Body of pancreas (tissue), 4 donors: Measurements from ENCODE around the gene DOCK4. TPM values are rescaled to one million over a fixed set of nuclear protein-coding genes. Genes with fewer than 3 reads are reported as not detected.

ENCODE experiments used
- ATAC-seq: fragments of 150-250 bp; one replicate; pipeline ENCODE4 v1.9.1; 2016
- DNase-seq, 4 donors: peaks; one replicate each; pipeline ENCODE4 v3.0.0-alpha.2; 2019
- H3K27ac ChIP-seq, 4 donors: fragments of 200-600 bp; sonication (generic); 1 replicate in 3 of 4; 2 replicates in 1 of 4; pipeline versions ENCODE4 v1.5.1 to v1.6.1; 2016 to 2019; ENCODE audit warnings: mild to moderate bottlenecking in 1 of 4, mixed read lengths in 1 of 4, moderate library complexity in 1 of 4
- H3K27me3 ChIP-seq, 2 donors: fragments of 200-600 bp; sonication (generic); one replicate each; pipeline ENCODE4 v1.6.0; 2016; ENCODE audit warnings: mild to moderate bottlenecking in 1 of 2
- H3K36me3 ChIP-seq, 2 donors: fragments of 200-600 bp; sonication (generic); replicated peaks in 1 of 2; 2 replicates each; pipeline ENCODE4 v1.5.1; 2016; ENCODE audit warnings: low read depth in 2 of 2; ENCODE audit not compliant: insufficient read depth in 1 of 2
- H3K4me1 ChIP-seq: fragments of 200-600 bp; sonication (generic); one replicate; pipeline ENCODE4 v1.6.0; 2016
- H3K4me3 ChIP-seq, 2 donors: fragments of 200-600 bp; sonication (generic); 1 replicate in 1 of 2; 2 replicates in 1 of 2; pipeline ENCODE4 v1.5.1; 2016 to 2019
- H3K9me3 ChIP-seq, 3 donors: fragments of 200-600 bp; sonication (generic); 1 replicate in 2 of 3; 2 replicates in 1 of 3; pipeline ENCODE4 v1.5.1; 2016
- POLR2A ChIP-seq, 3 donors: fragments of 450-650 bp; IDR thresholded peaks; one replicate each; pipeline ENCODE4 v1.6.1; 2016; ENCODE audit warnings: antibody characterized with exemption in 3 of 3, mild to moderate bottlenecking in 2 of 3
- WGBS, 2 donors: methylation state at CpG; one replicate each; pipeline ENCODE4 v1.1.5; 2017; 5-methylcytosine and 5-hydroxymethylcytosine counted together
- intact Hi-C: fragments of 100-400 bp; cut with DNase I; formaldehyde crosslinking; loops from one replicate; pipeline ENCODE4 v1.15.1; 2023
- total RNA-seq, 2 donors: library from RNA; depleted of rRNA; stranded (reverse); fragments of >200 nt; gene quantifications; one replicate each; pipeline ENCODE4 v1.1.0, GENCODE V29; 2016
- TF ChIP-seq, protein P1 (sequence below), 7 experiments: fragments of 450-650 bp in 4 of 7; fragments of 200-600 bp in 3 of 7; sonication (generic) in 3 of 7; IDR thresholded peaks; one replicate each; pipeline ENCODE4 v1.5.1; 2016 to 2019; ENCODE audit warnings: antibody characterized with exemption in 7 of 7

DOCK4 gene
- total RNA-seq, 2 donors from 2014 or later, result 24.9 to 34.6 TPM

DNA sequence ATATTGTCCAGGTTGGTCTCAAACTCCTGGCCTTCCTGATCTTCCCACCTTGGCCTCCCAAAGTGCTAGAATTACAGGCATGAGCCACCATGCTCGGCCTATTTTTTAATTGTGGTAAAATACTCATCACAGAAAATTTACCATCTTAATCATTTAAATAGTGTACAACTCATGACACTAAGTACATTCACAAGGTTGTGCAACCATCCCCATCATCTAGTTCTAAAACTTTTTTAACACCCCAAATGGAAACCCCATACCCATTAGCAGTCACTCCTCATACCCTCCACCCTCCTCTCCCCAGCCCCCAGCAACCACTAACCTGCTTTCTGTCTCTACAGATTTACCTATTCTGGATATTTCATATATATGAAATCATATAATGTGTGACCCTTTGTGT lies 90.3 kb downstream of the DOCK4 start:
- intact Hi-C loops, result no loop called here
- Histone ChIP-seq H3K4me3 (no peak overlapping the region), H3K9me3 (no peaks in the 10 kb centered on the region), H3K36me3 (no peaks in the 10 kb centered on the region), H3K27ac (no peak overlapping the region), H3K27me3 (no peaks in the 10 kb centered on the region), H3K4me1 (peaks cover 9% of the 10 kb centered on the region)
- ATAC-seq (no peak), DNase-seq (no peak)
- TF ChIP-seq, protein P1, sequence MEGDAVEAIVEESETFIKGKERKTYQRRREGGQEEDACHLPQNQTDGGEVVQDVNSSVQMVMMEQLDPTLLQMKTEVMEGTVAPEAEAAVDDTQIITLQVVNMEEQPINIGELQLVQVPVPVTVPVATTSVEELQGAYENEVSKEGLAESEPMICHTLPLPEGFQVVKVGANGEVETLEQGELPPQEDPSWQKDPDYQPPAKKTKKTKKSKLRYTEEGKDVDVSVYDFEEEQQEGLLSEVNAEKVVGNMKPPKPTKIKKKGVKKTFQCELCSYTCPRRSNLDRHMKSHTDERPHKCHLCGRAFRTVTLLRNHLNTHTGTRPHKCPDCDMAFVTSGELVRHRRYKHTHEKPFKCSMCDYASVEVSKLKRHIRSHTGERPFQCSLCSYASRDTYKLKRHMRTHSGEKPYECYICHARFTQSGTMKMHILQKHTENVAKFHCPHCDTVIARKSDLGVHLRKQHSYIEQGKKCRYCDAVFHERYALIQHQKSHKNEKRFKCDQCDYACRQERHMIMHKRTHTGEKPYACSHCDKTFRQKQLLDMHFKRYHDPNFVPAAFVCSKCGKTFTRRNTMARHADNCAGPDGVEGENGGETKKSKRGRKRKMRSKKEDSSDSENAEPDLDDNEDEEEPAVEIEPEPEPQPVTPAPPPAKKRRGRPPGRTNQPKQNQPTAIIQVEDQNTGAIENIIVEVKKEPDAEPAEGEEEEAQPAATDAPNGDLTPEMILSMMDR (IDR thresholded peaks at IDR 0.05), result no peak
- TF ChIP-seq POLR2A (IDR thresholded peaks at IDR 0.05), result no peak
- 100% methylated on average over 1 of the region's 1 CpG for WGBS, 2 donors

DNA sequence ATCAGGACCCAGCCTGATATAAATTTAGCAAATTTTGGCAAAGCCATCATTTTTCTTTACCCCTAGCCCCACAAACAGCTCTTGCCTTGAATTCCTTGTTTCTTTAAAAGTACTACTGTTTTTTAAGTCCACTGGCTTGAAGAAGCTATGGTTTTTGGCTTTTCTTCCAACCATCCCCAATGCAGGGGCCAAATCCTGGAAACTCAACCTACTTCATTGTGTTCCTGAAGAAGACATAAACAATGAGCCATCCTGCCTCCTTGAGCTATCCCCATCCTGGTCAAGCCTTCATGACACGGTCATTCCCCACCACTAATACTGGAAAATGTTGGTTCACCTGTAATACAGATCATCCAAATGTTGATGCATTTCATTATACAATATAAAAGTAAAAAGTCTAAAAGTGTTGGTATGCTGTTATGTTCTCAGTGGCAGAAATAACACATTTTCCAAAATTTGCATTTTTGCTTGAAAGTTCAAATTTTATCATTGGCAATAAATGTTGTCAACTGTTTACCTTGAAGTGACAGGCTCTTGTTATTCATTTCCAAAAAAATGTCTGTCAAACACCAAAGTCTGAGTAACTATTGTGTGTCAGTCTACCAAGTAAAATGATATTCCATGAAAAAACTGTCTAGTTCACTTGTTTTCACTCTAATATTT lies 92.2 kb downstream of the DOCK4 start:
- WGBS, 2 donors, result 100% methylated on average over 1 of the region's 1 CpG
- DNase-seq, result no peak
- no peak overlapping the region for H3K4me3 ChIP-seq
- no peak for ATAC-seq
- H3K27ac ChIP-seq, result no peak overlapping the region
- H3K9me3 ChIP-seq, result no peaks in the 10 kb centered on the region
- H3K36me3 ChIP-seq, result no peaks in the 10 kb centered on the region
- H3K4me1 ChIP-seq, result peaks cover 14% of the 10 kb centered on the region
- no peaks in the 10 kb centered on the region for H3K27me3 ChIP-seq
- intact Hi-C loops, result no loop called here
- no peak for TF ChIP-seq POLR2A (IDR thresholded peaks at IDR 0.05)
- TF ChIP-seq, protein P1 (IDR thresholded peaks at IDR 0.05), result no peak

DNA sequence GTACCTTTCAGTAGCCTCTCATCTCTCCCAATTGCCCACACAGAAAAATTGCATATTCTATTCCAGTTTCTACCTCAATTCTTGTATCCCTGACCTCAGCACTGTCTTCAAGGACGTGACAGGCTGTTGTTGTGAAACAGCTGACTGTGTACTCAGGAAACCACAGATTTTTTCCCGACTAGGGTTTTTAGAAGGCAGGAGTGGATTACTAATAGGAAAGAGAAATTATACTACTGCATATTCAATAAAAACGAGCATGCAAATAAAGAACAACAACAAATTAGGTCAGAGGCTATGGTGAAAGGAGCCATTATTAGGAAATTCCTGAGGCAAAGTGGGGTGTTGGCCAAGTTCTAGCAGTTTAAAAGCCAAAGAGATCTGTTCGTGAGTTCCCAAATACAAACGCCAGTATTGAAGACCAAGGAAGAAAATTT lies 93.4 kb downstream of the DOCK4 start:
- 21 to 23% methylated on average over 5 of the region's 5 CpGs for WGBS, 2 donors
- DNase-seq (peak in 2 of 4 donors; percentile 9 to 60), ATAC-seq (peak; percentile 59)
- TF ChIP-seq POLR2A (IDR thresholded peaks at IDR 0.05), result no peak
- TF ChIP-seq, protein P1 (IDR thresholded peaks at IDR 0.05), result no peak
- H3K4me3 ChIP-seq, result no peak overlapping the region
- no peaks in the 10 kb centered on the region for H3K36me3 ChIP-seq
- no peaks in the 10 kb centered on the region for H3K27me3 ChIP-seq
- H3K9me3 ChIP-seq, result no peaks in the 10 kb centered on the region
- H3K4me1 ChIP-seq, result peaks cover 23% of the 10 kb centered on the region
- H3K27ac ChIP-seq, result peak overlapping the region in 1 of 4 donors; percentile 63
- intact Hi-C loops, result no loop called here

DNA sequence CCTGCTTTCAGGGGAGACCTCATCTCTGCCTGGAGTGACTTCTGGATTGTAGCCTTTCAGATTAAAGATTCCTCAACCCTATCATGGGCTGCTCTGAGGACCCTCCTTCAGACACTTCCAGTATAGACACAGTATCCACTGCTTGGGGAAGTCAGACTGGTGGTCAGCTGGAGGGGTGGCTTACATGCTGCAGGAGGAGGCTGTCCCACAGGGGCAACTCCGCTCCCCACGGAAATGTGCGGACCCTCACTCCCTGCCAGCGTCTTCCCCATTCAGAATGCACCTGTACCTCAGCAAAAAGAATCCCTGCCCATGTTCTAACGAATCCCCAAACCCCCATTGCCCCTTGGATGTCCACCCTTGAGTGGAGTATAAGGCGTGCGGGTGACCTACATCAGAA lies 95.5 kb downstream of the DOCK4 start:
- ATAC-seq (no peak), DNase-seq (no peak)
- no peak overlapping the region for H3K4me3 ChIP-seq
- H3K4me1 ChIP-seq, result peaks cover 23% of the 10 kb centered on the region
- intact Hi-C loops, result no loop called here
- TF ChIP-seq, protein P1 (IDR thresholded peaks at IDR 0.05), result no peak
- TF ChIP-seq POLR2A (IDR thresholded peaks at IDR 0.05), result no peak
- no peak overlapping the region for H3K27ac ChIP-seq
- H3K27me3 ChIP-seq, result no peaks in the 10 kb centered on the region
- H3K9me3 ChIP-seq, result no peaks in the 10 kb centered on the region
- WGBS, 2 donors, result 88 to 100% methylated on average over 4 to 7 of the region's 7 CpGs
- no peaks in the 10 kb centered on the region for H3K36me3 ChIP-seq

DNA sequence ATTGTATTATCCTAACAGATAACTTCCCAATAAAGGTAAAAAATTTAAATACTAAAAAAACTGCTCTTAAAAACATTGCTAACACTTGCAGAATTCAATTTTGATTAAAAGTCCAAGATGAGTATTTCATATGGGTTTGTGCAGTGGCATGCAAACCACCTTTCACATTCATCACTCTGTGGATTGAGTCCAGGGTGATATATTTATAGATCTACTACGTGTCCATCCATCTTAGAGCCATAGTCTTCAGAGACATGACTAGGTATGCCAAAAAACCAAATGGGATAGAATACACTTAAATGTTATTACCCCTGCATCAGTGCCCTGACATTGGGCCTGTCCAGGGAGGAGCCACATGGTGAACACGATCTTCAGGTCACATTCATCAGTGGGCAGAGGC lies 96.0 kb downstream of the DOCK4 start:
- WGBS, 2 donors, result 73 to 75% methylated on average over 2 of the region's 2 CpGs
- ATAC-seq, result no peak
- no peaks in the 10 kb centered on the region for H3K36me3 ChIP-seq
- H3K27me3 ChIP-seq, result no peaks in the 10 kb centered on the region
- TF ChIP-seq, protein P1 (IDR thresholded peaks at IDR 0.05), result no peak
- no peak for TF ChIP-seq POLR2A (IDR thresholded peaks at IDR 0.05)
- no peak overlapping the region for H3K27ac ChIP-seq
- no peak for DNase-seq
- peaks cover 23% of the 10 kb centered on the region for H3K4me1 ChIP-seq
- no peaks in the 10 kb centered on the region for H3K9me3 ChIP-seq
- intact Hi-C loops, result no loop called here
- H3K4me3 ChIP-seq, result no peak overlapping the region
